HepG2 (cell line): ENCODE measurements around the gene NEDD8. TPM values are rescaled to one million over a fixed set of nuclear protein-coding genes. Genes with fewer than 3 reads are reported as not detected.

Source experiments
- AFF4 ChIP-seq: sonication (generic); formaldehyde crosslinking; IDR thresholded peaks from 2 replicates; pipeline ENCODE4 v1.4.0; 2020; ENCODE audit warnings: missing genetic modification reagents
- ARID3A ChIP-seq: IDR thresholded peaks from 2 replicates; pipeline ENCODE4 v1.6.1; 2012; ENCODE audit warnings: low read depth, low read length, improper control_type of control experiment
- BCL3 ChIP-seq: sonication (generic); formaldehyde crosslinking; IDR thresholded peaks from 2 replicates; pipeline ENCODE4 v1.5.1; 2020; ENCODE audit warnings: mild to moderate bottlenecking, missing genetic modification reagents, moderate library complexity
- GABPA ChIP-seq, 2 experiments: IDR thresholded peaks; 2 replicates each; pipeline ENCODE4 v1.6.1; 2011 to 2016; ENCODE audit warnings: low read depth in 2 of 2, low read length in 1 of 2, missing biosample characterization in 1 of 2, missing genetic modification characterization in 1 of 2
- HNF4A ChIP-seq: sonication (generic); formaldehyde crosslinking; IDR thresholded peaks from 2 replicates; pipeline ENCODE4 v1.4.0; 2020; ENCODE audit warnings: missing genetic modification reagents
- HOXA9 ChIP-seq: sonication (generic); formaldehyde crosslinking; IDR thresholded peaks from 2 replicates; pipeline ENCODE4 v1.8.1; 2022; ENCODE audit warnings: missing genetic modification reagents, mild to moderate bottlenecking, moderate library complexity, borderline replicate concordance
- JUN ChIP-seq: sonication (generic); formaldehyde crosslinking; IDR thresholded peaks from 2 replicates; pipeline ENCODE4 v1.4.0; 2020; ENCODE audit warnings: mild to moderate bottlenecking, missing genetic modification reagents
- KAT7 ChIP-seq: IDR thresholded peaks from 2 replicates; pipeline ENCODE4 v1.6.1; 2018; ENCODE audit warnings: borderline replicate concordance, missing compliant biosample characterization
- MBNL3 ChIP-seq: fragments of 250-450 bp; sonication (Bioruptor Pico); conservative IDR thresholded peaks from 2 replicates; pipeline ENCODE4 v1.8.0; 2022; ENCODE audit warnings: mild to moderate bottlenecking, inconsistent platforms
- MTF2 ChIP-seq: sonication (generic); formaldehyde crosslinking; IDR thresholded peaks from 2 replicates; pipeline ENCODE4 v1.5.0; 2020; ENCODE audit warnings: missing genetic modification reagents, borderline replicate concordance
- PRPF4 ChIP-seq: fragments of 200-400 bp; formaldehyde crosslinking; IDR thresholded peaks from 2 replicates; pipeline ENCODE4 v1.6.1; 2016; ENCODE audit warnings: low read length, low read depth; ENCODE audit not compliant: poor library complexity, severe bottlenecking
- TRIM22 ChIP-seq: fragments of 450-650 bp; IDR thresholded peaks from 2 replicates; pipeline ENCODE4 v1.6.1; 2017
- U2AF2 ChIP-seq: fragments of 200-400 bp; formaldehyde crosslinking; IDR thresholded peaks from 2 replicates; pipeline ENCODE4 v1.6.1; 2017; ENCODE audit warnings: low read depth, mild to moderate bottlenecking, low read length
- ZNF24 ChIP-seq: fragments of 450-650 bp; IDR thresholded peaks from 2 replicates; pipeline ENCODE4 v1.6.1; 2017; ENCODE audit warnings: antibody characterized with exemption, mild to moderate bottlenecking
- ZNF251 ChIP-seq: sonication (generic); formaldehyde crosslinking; IDR thresholded peaks from 2 replicates; pipeline ENCODE4 v1.9.0; 2021; ENCODE audit warnings: mild to moderate bottlenecking, missing genetic modification reagents
- ZNF263 ChIP-seq: sonication (generic); formaldehyde crosslinking; IDR thresholded peaks from 2 replicates; pipeline ENCODE4 v1.4.0; 2020; ENCODE audit warnings: missing genetic modification reagents
- ZNF572 ChIP-seq: sonication (generic); formaldehyde crosslinking; IDR thresholded peaks from 2 replicates; pipeline ENCODE4 v1.5.1; 2020; ENCODE audit warnings: mild to moderate bottlenecking, missing genetic modification reagents
- ZNF644 ChIP-seq: IDR thresholded peaks from 2 replicates; pipeline ENCODE4 v1.6.1; 2016; ENCODE audit warnings: low read depth
- ZNF770 ChIP-seq: sonication (generic); formaldehyde crosslinking; IDR thresholded peaks from 2 replicates; pipeline ENCODE4 v1.5.0; 2020; ENCODE audit warnings: mild to moderate bottlenecking, missing genetic modification reagents
- ZNF792 ChIP-seq: IDR thresholded peaks from 2 replicates; pipeline ENCODE4 v1.6.1; 2016
- polyA plus RNA-seq, 8 experiments: library from polyadenylated mRNA; depleted of rRNA in 3 of 8; stranded (reverse) in 7 of 8; unstranded in 1 of 8; fragments of >200 nt; fragmentation: Illumina TruSeq in 4 of 8; extraction: Trizol in 4 of 8; gene quantifications; 2 replicates each; pipeline versions ENCODE4 v1.2.1 to v1.2.3, GENCODE V29; 2011 to 2016; ENCODE audit warnings: low read depth in 4 of 8, missing spikeins in 1 of 8, mixed read lengths in 1 of 8; ENCODE audit not compliant: insufficient read depth in 1 of 8
- total RNA-seq, 5 experiments: library from RNA; depleted of rRNA; stranded (reverse); fragments of >200 nt; fragmentation: Illumina TruSeq; extraction: Trizol; gene quantifications; 2 replicates each; pipeline ENCODE4 v1.2.3, GENCODE V29; 2016; ENCODE audit warnings: low read depth in 1 of 5

The NEDD8 gene
- total and polyA plus RNA-seq, 2 of the 13 experiments (the other 11 are each of a cell fraction or from before 2014, with no cell fraction given): 535 to 713 TPM

GRCh38 chr14:24188251-24189058 is 43.7 kb downstream of the NEDD8 start, which contains the start of gene IPO4 (continued):
- no peak for TF ChIP-seq HOXA9
- no peak for TF ChIP-seq ZNF770 (CRISPR knock-in tag)
- TF ChIP-seq JUN: peak; percentile 34
- peak; percentile 74 for TF ChIP-seq ZNF263 (CRISPR knock-in tag)
- TF ChIP-seq MTF2 (CRISPR knock-in tag): peak; percentile 75
- TF ChIP-seq GABPA (IDR thresholded peaks at IDR 0.05; ENCODE audit: low read depth, low read length): no peak
- no peak for TF ChIP-seq GABPA (CRISPR knock-in tag; IDR thresholded peaks at IDR 0.05; ENCODE audit: low read depth)
- peak; percentile 89; the same call in 1 of the 2 replicates for TF ChIP-seq ZNF572 (CRISPR knock-in tag)
- peak; percentile 99 for TF ChIP-seq ZNF792
- TF ChIP-seq PRPF4: peak; percentile 66
- TF ChIP-seq AFF4 (CRISPR knock-in tag): peak; percentile 95
- TF ChIP-seq MBNL3: no peak
- TF ChIP-seq HNF4A (CRISPR knock-in tag): peak; percentile 71
- no peak; the same call in 1 of the 2 replicates for TF ChIP-seq ZNF644
- peak; percentile 99 for TF ChIP-seq KAT7 (CRISPR knock-in tag)
- peak; percentile 92 for TF ChIP-seq ZNF24
- TF ChIP-seq ZNF251 (CRISPR knock-in tag): peak; percentile 96
- TF ChIP-seq U2AF2: peak; percentile 98
- TF ChIP-seq BCL3 (CRISPR knock-in tag): peak; percentile 99
- TF ChIP-seq ARID3A: peak; percentile 98
- no peak for TF ChIP-seq TRIM22
